Chondrocyte (in vitro differentiated cells): Measurements from ENCODE around the gene ASB18. TPM values are rescaled to one million over a fixed set of nuclear protein-coding genes. Genes with fewer than 3 reads are reported as not detected.

Source experiments
- DNase-seq: peaks from one replicate; pipeline ENCODE4 v3.0.0; 2021; ENCODE audit warnings: mixed read lengths, low spot score
- H3K27ac Mint-ChIP-seq: one replicate; pipeline ENCODE4 v1.8.0; 2021; ENCODE audit warnings: mild to moderate bottlenecking, moderate library complexity, mixed read lengths; ENCODE audit not compliant: unreplicated experiment
- H3K27me3 Mint-ChIP-seq: 2 replicates; pipeline ENCODE4 v1.8.0; 2021; ENCODE audit warnings: low read depth, mixed read lengths
- H3K36me3 Mint-ChIP-seq: 2 replicates; pipeline ENCODE4 v1.8.0; 2021; ENCODE audit warnings: low read depth, mixed read lengths
- H3K4me1 Mint-ChIP-seq: 2 replicates; pipeline ENCODE4 v1.8.0; 2021; ENCODE audit warnings: low read depth, mild to moderate bottlenecking, mixed read lengths
- H3K4me3 Mint-ChIP-seq: one replicate; pipeline ENCODE4 v1.8.0; 2021; ENCODE audit warnings: mild to moderate bottlenecking, moderate library complexity, mixed read lengths; ENCODE audit not compliant: unreplicated experiment
- H3K9me3 Mint-ChIP-seq: 2 replicates; pipeline ENCODE4 v1.8.0; 2021; ENCODE audit warnings: low read depth, mixed read lengths
- total RNA-seq: library from RNA; stranded (reverse); gene quantifications from 3 replicates; pipeline ENCODE4 v1.2.1, GENCODE V29; 2021
- TF ChIP-seq, protein P1 (sequence below): fragments of 200-600 bp; sonication (generic); IDR thresholded peaks from 2 replicates; pipeline ENCODE4 v1.5.0; 2021; ENCODE audit warnings: antibody characterized with exemption, mild to moderate bottlenecking, moderate library complexity

ASB18 gene
- total RNA-seq, 1 donor from 2014 or later: not detected

DNA sequence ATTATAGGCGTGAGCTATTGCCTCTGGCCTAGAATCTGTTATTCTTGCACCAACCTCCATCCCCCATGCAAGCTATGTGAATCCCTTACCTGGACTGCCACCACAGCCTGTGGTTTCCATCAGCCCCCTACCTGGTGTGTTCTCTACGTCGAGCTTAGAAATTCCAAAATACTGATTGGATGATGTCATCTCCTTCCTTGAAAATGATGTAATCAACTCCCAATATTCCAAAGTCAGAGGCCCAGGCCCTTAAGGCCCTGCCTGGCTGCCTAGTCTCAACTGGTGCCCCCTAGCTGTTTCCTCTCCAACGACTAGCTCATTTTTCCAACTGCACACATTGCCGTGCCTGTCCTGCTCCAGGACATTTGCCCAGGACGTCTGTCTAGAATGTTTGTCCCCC is 54.7 kb downstream of the ASB18 start:
- no peak overlapping the region for H3K27ac Mint-ChIP-seq
- TF ChIP-seq, protein P1, sequence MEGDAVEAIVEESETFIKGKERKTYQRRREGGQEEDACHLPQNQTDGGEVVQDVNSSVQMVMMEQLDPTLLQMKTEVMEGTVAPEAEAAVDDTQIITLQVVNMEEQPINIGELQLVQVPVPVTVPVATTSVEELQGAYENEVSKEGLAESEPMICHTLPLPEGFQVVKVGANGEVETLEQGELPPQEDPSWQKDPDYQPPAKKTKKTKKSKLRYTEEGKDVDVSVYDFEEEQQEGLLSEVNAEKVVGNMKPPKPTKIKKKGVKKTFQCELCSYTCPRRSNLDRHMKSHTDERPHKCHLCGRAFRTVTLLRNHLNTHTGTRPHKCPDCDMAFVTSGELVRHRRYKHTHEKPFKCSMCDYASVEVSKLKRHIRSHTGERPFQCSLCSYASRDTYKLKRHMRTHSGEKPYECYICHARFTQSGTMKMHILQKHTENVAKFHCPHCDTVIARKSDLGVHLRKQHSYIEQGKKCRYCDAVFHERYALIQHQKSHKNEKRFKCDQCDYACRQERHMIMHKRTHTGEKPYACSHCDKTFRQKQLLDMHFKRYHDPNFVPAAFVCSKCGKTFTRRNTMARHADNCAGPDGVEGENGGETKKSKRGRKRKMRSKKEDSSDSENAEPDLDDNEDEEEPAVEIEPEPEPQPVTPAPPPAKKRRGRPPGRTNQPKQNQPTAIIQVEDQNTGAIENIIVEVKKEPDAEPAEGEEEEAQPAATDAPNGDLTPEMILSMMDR: peak; percentile 22
- H3K27me3 Mint-ChIP-seq: no peaks in the 10 kb centered on the region
- peaks cover 4% of the 10 kb centered on the region for H3K4me1 Mint-ChIP-seq
- no peak overlapping the region for H3K4me3 Mint-ChIP-seq
- DNase-seq: no peak
- H3K9me3 Mint-ChIP-seq: peaks cover 6% of the 10 kb centered on the region
- peaks cover 5% of the 10 kb centered on the region for H3K36me3 Mint-ChIP-seq

DNA sequence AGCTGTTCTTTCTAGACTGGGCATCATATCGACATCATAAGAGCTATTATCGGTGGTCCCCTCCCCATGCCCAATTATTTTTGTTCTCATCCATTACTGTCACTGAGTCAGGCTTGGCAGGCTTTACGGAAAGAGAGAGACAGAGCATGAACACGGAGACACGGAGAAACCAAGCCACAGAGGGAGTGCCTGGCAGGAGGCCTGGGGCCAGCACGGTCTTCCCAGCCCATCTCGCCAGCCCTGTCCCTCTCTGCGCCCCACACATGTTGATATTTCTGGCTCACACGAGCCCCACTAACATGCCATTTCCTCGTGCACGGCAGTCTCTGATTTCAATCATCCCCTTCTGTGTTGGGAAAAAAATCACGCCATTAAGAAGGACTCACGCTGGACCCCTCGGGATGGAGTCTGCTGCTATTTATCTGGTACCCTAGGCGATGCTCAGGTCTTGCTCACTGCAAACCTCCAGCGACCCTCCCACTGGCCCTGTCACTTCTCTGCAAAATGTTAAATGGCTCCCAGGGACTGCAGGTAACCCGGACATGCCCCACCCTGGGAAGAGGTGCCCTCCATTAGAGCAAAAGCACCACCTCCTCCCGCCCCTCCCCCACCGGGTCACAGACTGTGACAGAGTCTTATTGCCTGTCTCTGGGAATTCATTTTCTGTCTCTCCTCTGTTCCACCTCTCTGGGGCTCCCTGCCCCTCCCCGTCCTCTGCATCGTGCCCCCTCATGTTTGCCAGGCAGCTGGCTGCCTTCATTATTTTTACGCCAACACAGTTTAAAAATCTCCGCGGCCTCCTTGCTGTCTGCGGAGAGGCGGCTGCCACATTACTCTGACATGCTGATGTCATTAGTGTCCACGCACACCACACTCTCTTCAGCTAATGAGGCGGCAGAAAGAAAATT is 55.9 kb downstream of the ASB18 start:
- TF ChIP-seq, protein P1: no peak
- Mint-ChIP-seq H3K4me1 (peaks cover 4% of the 10 kb centered on the region), H3K27ac (no peak overlapping the region)

GRCh38 chr2:236207472-236207871 is 56.7 kb downstream of the ASB18 start:
- no peak overlapping the region for H3K4me3 Mint-ChIP-seq
- peaks cover 5% of the 10 kb centered on the region for H3K36me3 Mint-ChIP-seq
- peaks cover 4% of the 10 kb centered on the region for H3K4me1 Mint-ChIP-seq
- TF ChIP-seq, protein P1: no peak
- DNase-seq: no peak
- H3K9me3 Mint-ChIP-seq: peaks cover 6% of the 10 kb centered on the region
- no peaks in the 10 kb centered on the region for H3K27me3 Mint-ChIP-seq
- no peak overlapping the region for H3K27ac Mint-ChIP-seq

More for the DNA sequence above, 55.9 kb downstream of the ASB18 start:
- Mint-ChIP-seq H3K9me3 (peaks cover 6% of the 10 kb centered on the region), H3K27me3 (no peaks in the 10 kb centered on the region), H3K36me3 (peaks cover 5% of the 10 kb centered on the region), H3K4me3 (no peak overlapping the region)
- DNase-seq: no peak

DNA sequence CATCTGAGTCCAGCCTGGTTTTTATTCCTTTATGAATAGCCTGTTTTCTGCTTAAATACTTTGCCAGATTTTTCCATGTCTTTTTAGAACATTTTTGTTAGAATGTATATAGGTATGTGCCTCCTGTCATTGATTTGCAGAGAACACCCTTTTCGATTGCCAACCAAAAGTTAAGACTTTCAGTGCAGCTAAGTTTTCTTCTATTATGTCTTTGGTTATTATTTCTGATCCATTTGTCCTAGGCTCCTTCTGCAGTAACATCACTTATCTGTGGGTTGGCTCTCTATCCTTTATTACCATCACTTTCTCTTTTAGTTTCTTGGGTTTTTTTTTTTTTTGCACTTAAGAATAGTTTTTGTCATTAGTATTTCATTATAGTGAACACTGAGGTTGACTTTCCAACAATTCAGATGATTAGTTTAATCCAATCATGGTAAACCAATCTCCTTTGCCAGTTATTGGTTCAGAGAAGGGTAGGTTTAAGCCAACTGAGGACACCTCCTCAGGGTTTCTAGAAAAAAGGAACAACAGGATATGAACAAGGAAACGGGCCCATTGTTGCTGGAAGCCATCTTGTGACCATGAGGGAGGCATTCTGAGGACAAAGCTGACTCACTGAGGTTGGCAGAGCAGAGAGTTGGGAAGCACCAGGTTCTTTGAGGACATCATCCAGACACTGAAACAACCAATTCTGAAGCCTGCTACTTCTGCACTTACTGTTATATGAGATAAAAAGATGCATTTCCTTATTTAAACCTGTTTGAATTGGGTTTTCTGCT is 58.1 kb downstream of the ASB18 start:
- no peak for DNase-seq
- Mint-ChIP-seq H3K4me3 (no peak overlapping the region), H3K4me1 (peaks cover 4% of the 10 kb centered on the region), H3K27ac (no peak overlapping the region), H3K27me3 (no peaks in the 10 kb centered on the region), H3K36me3 (peaks cover 5% of the 10 kb centered on the region), H3K9me3 (peaks cover 6% of the 10 kb centered on the region)
- TF ChIP-seq, protein P1: no peak

GRCh38 chr2:236204953-236205352 is 59.3 kb downstream of the ASB18 start:
- no peak overlapping the region for H3K27ac Mint-ChIP-seq
- peaks cover 4% of the 10 kb centered on the region for H3K4me1 Mint-ChIP-seq
- peaks cover 6% of the 10 kb centered on the region for H3K9me3 Mint-ChIP-seq
- TF ChIP-seq, protein P1: no peak
- DNase-seq: no peak
- H3K27me3 Mint-ChIP-seq: no peaks in the 10 kb centered on the region
- H3K4me3 Mint-ChIP-seq: no peak overlapping the region
- peaks cover 5% of the 10 kb centered on the region for H3K36me3 Mint-ChIP-seq
